SH-SY5Y (cell line): Measurements from ENCODE around the gene SPCS1.

Experiments
- GATA2 ChIP-seq: IDR thresholded peaks from 2 replicates; pipeline ENCODE4 v1.6.1; 2011; ENCODE audit warnings: mild to moderate bottlenecking, low read depth, low read length
- GATA3 ChIP-seq: IDR thresholded peaks from 2 replicates; pipeline ENCODE4 v1.6.1; 2011; ENCODE audit warnings: low read depth, mild to moderate bottlenecking, low read length, moderate library complexity

Gene SPCS1

DNA sequence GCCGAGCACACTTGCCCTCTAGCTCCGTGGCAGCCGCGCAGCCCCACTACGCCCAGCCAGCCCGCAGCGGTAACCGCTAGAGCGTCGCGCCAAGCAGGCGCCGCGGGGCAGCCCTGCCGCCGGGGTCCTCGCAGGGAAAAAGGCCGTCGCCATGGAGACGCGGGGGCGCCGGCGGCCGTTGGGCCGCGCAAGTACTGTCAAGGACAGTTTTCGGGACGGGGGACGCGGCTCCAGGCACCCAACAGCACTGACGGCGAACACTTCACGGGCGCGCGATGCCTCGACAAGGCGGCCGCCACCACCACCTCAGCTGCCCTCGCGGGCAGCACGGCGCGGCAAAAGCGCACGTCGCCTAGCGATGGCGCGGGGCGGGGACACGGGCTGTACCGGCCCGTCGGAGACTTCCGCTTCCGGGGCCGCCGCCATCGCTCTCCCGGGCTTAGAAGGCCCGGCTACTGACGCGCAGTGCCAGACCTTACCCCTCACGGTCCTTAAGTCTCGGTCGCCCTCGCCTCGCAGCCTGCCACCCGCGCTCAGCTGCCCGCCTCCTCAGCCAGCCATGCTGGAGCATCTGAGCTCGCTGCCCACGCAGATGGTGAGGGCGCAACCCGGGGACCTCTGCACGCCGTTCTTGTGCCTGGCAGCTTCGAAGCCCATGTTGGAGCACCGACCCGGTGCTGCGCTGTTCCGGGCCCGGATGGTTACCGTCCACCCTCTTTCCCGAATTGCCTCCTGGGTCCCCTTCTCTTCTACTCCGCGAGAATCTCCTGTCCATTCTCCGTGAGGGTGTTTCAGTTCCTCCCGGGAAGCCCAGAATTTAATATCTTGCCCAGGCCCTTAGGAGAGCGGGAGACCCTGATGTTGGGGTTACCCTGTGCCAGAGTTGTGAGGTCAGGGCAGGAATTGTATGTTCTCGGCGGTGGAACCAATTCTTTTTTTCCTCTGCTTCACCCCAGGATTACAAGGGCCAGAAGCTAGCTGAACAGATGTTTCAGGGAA, at the start of gene SPCS1, which contains the start of gene GLT8D1:
Gene SPCS1 (plus strand): TSS at position 419 of the 999 bp plus-strand sequence. CDS start 141 bp downstream, at position 560.
Gene GLT8D1 (minus strand): TSS at position 104 of the 999 bp plus-strand sequence. CDS start 5,331 bp downstream, outside the sequence.
- no peak for TF ChIP-seq GATA3

DNA sequence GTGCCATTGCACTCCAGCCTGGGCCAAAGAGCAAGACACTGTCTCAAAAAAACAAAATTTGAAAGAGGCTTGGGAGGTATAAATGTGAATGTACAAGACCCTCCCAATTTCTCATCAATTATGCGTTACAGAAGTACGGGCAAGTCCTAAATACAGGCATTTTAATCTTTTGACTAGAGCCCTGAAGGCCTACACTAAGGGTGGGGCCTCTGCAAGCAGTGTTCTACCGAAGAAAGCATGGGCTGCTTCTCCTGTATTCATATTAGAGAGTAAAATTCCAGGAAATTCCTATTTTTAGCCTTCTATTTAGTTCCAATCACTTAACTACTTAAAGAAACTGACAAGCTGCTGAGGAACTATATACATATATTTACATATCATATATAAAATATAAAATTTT, 45.9 kb upstream of the SPCS1 start:
- TF ChIP-seq GATA2 = no peak
- no peak for TF ChIP-seq GATA3

DNA sequence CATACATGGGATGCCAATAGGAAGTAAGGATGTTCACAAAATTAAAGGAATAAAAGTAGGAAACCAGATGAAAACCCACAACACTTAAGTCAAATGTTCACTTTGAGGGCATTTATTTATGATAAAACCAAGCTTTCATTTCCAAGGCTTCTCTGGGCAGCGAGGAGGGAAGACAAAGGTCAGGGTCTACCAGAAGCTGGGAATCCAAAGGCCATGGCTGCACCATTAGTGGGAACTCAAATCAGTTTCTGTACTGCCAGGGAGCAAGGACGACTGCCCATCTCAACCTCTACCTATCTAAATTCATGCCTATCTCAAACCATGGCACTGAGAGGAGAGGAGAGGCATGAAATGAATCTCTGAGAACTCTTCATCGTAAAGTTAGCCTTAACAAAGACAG, 42.8 kb upstream of the SPCS1 start:
- TF ChIP-seq GATA3 (no peak), GATA2 (no peak)

DNA sequence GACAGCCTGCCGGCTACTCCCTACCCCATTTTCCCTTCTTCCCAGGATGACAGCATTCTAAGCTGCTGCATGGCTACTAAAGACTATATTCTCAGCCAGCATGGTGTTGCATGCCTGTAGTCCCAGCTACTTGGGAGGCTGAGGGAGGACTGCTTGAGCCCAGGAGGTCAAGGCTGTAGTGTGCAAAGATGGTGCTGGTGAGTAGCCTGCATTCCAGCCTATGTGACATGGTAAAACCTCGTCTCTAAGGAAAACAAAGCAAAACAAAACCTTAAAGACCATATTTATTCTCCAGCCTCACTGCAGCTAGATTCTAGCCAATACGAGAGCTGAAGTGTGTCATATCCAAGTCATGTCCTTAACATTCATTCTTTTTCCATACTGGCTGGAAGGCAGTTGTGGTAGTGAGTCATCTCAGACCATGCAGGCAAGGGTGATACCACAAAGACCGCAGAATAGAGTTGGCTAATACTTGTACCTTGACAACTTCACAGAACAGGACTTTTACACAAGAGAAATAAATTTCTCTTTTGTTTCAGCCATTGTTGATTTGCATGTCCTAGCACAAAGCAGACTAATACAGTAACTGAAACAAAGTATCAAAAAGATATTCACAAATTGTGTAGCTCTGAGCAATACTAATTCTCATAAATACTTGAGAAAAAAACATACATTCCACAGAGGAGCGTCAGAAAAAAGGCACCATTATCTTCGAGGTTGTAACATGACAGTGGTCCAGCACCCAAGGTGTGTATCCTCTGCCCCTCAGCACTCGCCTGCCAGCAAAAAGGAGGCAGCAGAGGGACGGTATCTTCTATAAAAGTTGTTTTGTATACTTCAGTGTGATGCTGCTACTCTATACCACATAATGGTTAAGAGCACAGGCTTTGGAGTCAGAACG, 35.0 kb upstream of the SPCS1 start:
- TF ChIP-seq GATA2 (no peak), GATA3 (no peak)

DNA sequence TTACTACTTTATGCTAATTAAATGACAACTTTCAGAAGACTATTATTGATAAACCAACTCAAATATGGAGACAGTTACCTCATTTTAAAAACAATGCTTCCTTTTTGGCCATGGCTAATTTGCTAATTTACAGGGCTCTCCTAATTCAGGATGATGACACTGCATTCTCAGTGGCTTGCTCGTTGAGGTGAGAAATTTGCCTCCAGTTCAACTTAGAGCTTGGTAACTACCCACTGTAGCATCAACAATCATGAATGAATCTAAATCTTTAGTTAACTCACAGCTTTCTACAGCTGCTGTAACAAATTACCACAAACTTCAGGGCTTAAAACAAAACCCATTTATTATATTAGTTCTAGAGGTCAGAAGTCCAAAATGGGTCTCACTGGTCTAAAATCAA, 34.2 kb upstream of the SPCS1 start:
- no peak for TF ChIP-seq GATA2
- no peak for TF ChIP-seq GATA3

DNA sequence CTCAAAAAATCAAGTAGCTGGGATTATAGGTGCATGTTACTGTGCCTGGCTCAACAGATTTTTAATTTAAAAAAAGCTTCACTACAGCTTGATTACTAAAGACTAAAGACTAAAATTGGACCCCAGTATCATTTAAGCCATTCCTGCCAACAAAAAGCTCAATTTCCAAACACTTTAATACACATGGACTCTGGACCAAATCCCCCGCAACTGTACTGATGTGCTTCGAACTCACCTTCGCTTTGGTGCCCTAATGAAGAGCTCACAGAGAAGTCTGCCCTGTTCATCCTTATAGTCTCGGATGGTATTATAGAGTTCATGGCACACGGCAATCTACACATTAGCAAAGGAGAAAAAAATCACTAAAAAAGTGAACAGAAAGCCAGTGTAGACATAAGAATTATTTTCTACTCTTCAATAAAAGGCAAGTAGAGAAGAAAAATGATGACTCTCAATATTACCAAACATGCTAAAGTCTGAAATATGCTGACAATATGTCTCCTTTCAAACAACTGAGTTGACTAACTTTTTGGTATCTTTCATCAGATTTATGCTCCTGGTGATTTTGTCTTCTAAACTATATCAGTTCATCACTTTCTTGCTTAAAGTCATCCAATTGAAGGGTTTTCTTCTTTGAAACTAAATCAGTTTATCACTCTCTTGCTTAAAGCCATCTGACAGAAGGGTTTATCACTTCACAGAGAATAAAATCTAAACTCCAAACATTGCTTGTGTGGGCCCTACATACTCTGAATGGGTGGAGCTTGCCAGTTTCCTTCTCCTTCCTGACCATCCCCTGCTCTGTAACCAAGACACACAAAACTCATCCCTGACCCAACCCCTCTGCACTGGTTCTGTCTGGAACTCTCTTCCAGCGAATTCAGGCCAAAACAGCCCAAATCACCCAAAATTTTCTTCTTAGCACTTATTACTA, 27.4 kb upstream of the SPCS1 start:
- TF ChIP-seq GATA2 (no peak), GATA3 (no peak)

DNA sequence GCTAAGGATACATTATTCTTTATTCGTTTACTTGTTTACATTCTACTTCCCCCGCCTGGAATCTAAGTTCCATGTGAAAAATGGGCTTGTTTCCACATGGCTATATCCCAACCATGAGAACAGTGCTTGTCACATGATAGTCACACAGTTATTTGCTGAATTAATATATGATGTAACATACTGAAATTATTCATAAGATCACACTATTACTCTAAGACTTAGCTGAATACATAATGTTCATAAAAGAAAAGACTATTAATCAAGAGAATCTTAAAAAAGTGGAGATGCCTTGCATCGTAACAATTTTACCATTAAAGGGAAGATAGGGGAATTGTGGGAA, 26.7 kb upstream of the SPCS1 start:
- TF ChIP-seq GATA3 = no peak
- no peak for TF ChIP-seq GATA2

DNA sequence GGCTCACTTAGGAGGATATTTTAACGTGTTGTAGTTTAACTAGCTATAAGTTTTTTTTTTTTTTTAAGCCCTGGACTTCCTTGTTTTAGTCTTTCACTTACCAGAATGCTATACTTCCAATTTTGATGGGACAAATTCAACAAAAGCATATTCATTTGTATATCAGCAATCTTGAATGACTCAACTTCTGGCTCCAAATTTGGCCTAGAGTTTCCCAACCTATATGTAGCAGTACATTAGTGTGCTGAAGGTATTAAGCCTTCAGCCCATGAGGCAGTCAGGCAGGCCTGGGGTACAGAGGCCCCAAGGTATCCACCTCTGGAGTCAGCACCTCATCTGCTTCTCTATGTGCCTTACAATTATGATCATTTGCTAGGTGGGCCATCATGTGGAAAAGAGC, 26.1 kb upstream of the SPCS1 start:
- TF ChIP-seq GATA3 (no peak), GATA2 (no peak)

DNA sequence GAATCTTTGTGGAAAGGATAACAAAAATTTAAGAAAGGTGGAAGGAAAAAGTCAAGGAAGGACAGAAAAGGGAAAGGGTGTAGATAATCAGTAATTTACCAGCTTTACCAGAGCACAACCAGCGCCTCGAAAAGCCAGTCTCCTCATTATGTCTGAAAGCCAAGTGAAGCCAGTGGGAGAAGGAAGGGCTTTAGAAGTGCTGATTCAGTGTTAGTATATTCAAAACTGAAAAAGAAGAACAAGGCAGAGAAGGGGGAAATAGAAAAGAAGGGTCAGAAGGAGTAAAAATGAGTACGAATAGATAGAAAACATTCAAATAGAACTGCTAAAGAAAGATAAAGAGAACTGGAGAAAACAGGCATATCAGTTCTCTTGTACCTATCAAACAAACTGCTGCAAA, 24.3 kb upstream of the SPCS1 start:
- TF ChIP-seq GATA2 = no peak
- TF ChIP-seq GATA3 = no peak

DNA sequence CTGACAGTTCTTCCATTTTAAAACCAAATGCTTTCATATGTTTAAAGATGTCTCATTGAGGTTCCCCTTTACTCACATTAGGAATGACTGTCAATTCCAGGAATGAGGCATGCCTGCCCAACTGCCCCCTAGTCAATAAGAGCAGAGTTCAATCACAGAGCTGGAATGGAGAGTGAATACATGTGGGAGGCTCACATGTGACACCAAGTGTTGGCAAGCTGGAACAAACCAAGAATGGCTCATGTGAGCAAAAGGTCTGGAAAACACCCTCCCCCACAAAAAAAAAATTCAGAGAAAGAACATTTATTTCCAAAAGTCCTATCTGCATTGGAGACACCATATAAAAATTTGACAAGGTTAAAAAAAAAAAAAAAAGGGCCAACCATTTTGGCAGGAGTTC, 23.9 kb upstream of the SPCS1 start:
- no peak for TF ChIP-seq GATA2
- TF ChIP-seq GATA3 = no peak

DNA sequence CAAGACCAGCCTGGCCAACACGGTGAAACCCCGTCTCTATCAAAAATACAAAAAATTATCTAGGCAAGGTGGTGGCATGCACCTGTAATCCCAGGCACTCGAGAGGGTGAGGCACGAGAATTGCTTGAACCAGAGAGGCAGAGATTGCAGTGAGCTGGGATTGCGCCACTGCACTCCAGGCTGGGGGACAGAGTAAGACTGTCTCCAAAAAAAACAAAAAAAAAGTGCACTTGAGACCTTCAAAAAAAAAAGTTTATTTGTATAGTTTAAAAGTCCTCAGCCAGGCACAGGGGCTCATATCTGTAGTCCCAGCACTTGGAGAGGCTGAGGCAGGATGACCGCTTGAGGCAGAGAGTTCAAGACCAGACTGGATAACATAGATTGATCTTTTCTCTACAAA, 22.3 kb upstream of the SPCS1 start:
- TF ChIP-seq GATA3 (no peak), GATA2 (no peak)

DNA sequence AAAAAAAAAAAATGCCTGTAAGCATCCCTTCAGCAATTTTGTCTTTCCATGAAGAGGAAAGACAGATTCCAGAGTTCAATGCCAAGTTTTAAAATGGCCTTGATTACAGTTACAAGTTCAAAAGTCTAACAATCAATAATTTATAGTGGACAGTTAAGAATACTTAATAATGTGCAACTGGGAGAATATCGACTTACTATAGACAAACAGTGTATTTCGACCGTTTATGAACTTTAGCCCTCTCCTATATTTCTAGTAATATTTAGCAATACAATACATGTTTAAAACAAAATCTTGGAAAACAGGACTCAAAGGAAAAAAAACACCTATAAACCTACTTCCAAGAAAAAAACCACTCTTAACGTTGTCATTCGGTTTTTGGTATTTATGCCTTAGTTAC, 21.7 kb upstream of the SPCS1 start:
- TF ChIP-seq GATA2 (no peak), GATA3 (no peak)

DNA sequence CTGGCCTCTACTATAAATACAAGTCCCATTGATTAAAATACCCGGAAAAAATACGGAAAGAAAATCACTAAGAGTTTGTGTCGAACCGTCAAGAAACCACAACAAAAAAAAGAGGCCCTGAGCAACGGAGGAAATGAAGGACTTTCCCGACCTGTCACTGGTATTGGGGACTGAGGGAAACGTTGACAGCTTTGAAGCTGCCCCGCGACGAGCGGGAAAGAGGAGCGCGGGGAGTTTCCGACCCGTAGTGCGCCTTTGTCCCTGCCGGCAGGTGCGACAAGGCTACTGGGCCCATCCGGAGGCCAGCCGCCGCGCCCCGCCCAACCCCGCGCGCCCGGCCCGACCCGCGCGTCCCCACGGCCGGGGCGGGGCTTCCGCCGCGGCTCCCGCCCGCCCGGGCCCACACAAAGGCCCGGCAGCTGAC, 20.6 kb upstream of the SPCS1 start:
- TF ChIP-seq GATA3 (no peak), GATA2 (no peak)
